SK-N-SH (cell line): ENCODE results near the gene ATF6.

Source experiments
- POLR2AphosphoS5 ChIP-seq: IDR thresholded peaks from 2 replicates; pipeline ENCODE4 v1.6.1; 2012; ENCODE audit warnings: low read depth, low read length
- RCOR1 ChIP-seq: fragments of 150-350 bp; IDR thresholded peaks from 2 replicates; pipeline ENCODE4 v1.6.1; 2017; ENCODE audit warnings: antibody characterized with exemption, low read length
- REST ChIP-seq: IDR thresholded peaks from 2 replicates; pipeline ENCODE4 v1.6.1; 2012; ENCODE audit warnings: mild to moderate bottlenecking, low read depth, low read length, moderate library complexity
- TF ChIP-seq, protein P1 (sequence below): fragments of 200-600 bp; sonication (generic); IDR thresholded peaks from 2 replicates; pipeline ENCODE4 v1.6.1; 2017; ENCODE audit warnings: antibody characterized with exemption, mild to moderate bottlenecking, moderate library complexity

GRCh38 chr1:161902182-161902581, 136.1 kb downstream of the ATF6 start:
- TF ChIP-seq, protein P1, sequence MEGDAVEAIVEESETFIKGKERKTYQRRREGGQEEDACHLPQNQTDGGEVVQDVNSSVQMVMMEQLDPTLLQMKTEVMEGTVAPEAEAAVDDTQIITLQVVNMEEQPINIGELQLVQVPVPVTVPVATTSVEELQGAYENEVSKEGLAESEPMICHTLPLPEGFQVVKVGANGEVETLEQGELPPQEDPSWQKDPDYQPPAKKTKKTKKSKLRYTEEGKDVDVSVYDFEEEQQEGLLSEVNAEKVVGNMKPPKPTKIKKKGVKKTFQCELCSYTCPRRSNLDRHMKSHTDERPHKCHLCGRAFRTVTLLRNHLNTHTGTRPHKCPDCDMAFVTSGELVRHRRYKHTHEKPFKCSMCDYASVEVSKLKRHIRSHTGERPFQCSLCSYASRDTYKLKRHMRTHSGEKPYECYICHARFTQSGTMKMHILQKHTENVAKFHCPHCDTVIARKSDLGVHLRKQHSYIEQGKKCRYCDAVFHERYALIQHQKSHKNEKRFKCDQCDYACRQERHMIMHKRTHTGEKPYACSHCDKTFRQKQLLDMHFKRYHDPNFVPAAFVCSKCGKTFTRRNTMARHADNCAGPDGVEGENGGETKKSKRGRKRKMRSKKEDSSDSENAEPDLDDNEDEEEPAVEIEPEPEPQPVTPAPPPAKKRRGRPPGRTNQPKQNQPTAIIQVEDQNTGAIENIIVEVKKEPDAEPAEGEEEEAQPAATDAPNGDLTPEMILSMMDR, result no peak
- TF ChIP-seq REST, result no peak
- no peak for TF ChIP-seq POLR2AphosphoS5
- no peak for TF ChIP-seq RCOR1
